ENCODE measurements around the gene MAGI2.
A peak's percentile ranks its signal among the peaks of the same experiment; 100 is the strongest.

MAGI2 gene

DNA sequence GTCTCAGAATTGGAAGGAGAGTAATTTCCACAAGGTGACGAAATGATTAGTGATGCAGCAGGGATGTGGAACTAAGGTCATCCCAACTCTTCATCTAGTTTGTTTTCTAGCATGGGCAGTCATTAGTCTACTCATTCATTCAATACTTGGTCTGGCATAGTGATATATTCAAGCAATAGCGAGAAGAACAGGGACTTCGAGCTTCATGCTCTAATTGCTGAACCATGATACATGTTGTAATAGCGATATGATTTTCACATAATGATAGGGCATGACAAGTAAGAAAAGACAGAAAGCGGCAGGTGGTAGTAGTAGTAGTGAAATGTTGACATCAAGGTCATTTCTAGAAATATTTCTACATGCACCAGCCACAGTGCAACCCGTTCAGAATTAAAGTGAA, 1002.8 kb downstream of the MAGI2 start:
- no peak for DNase-seq

DNA sequence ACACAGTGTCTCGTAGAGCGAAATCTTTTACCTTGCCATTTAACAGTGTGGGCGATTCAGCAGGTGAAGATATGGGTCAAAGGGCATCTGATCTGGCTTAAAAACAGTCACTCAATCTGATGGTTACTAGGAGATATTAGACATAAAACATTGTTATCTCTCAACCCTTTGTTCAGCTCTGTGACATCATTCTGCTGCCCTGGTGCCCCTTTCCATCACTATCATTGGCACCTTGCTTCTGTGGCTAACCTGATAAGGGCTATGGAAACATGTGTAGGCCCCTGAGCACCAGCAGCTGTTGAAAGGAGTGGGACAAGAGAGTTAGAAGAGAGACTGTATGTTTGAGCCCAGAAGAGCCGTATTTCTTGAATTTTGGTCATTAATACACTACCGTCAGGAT, 1004.6 kb downstream of the MAGI2 start:
- DNase-seq = no peak

DNA sequence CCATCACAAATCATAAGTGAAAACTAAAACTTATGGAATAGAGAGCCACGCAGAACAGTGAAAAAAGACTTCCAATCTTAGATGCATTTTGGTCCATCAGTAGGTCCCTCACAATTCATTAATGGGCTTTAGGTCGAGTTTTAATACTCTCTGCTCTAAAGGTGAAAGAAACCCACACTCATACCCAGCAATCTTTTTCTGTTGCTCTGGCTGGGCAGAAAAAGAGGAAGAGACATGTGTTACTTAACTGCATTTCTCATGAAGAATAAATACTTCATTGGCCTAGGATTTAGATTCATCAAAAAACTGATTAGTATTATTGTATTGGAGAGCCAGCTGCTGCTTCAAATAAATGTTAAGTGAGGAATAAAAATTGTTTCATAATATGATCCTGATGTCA, 1009.2 kb downstream of the MAGI2 start:
- DNase-seq = no peak

DNA sequence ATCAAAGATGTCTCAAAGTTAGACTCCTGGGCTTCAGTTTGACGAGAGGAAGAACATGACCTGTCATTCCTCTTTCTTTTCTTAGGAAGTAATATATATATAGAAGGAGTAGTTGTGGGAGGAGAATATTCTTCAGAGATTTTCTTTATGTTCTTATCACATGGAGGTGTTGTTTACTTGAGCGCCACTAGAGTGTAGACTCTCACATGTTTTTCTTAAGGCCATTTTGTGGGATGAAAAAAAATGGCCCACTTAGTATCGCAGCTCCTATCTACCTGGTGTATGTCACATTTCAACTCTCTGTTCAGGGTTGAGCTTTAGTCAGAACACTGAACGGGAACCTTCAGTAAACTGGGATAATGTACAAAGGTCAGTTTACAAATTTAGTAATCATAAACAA, 1009.7 kb downstream of the MAGI2 start:
- DNase-seq = no peak

DNA sequence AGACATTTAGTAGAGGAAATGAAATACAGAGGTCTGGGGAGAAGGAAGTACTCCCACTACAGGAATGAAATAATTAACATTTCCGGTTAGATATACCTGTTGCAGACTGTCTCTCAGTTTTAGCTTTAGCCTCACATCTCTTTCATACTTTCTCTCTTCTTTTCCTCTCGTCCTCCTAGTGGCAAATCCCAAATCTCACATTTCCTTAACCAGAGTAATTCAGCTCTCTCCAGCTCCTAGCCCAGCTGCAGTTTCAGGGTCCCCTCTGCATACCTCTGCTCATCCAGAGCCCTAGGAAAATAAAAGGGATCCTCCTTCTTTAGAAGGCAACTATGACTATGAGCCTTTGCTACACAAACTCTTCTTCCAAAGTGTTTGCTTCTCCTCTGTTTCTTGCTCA, 1011.7 kb downstream of the MAGI2 start:
- no peak for DNase-seq

DNA sequence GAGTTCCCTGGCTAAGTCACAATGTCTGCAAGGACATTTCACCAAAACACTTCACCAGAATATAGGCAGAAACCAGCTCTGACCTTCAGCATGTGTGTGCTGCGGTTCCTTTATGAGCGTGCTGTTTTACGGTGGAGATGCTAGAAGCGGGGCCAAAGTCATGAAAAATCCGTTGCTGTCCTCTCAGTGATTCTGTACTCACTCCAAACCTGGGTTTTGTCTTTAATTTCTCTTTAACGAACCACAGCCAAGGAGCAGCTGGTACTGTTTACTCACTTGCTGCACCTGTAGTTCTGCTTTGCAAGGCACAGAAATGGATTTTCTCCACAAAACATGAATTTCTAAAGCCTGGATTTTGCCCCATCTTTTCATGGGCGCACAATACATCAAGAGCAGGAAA, 1015.0 kb downstream of the MAGI2 start:
- DNase-seq = no peak

DNA sequence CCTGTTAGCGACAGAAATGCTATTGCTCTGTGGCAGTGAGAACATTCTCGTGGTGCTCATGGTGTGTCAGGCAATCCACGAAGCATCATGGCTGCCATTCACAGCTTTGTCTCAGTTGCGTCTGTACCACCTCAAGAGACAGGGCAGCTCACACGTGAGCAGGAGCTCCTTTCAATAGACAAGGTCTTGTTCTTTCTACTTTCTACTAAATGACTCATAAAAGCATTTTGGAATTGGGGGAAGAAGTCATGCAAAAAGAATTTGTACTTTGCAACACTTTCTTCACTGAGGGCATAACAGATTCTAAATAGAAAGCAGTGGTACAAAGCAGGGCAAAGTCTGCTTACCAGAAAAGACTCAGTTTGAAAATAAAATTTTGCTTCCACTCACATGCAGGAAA, 1016.3 kb downstream of the MAGI2 start:
- no peak for DNase-seq

DNA sequence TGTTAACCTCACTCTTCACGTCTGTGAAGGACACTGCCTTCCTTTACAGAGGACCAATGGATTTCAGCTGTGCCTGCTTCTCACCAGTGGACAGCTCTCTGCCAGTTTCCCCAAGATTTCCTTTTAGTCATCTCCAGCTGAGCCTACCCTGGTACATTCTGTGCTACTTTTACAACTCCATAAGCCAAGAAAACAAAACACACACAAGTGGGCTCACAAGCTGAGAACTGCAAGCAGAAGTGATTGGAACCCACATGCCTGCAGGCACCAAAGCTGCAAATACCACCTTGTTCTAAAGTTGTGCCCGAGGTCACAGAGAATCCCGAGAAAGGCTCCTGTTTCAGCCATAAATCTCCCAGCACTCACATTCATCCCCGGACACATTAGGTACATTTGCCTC, 1018.1 kb downstream of the MAGI2 start:
- no peak for DNase-seq

DNA sequence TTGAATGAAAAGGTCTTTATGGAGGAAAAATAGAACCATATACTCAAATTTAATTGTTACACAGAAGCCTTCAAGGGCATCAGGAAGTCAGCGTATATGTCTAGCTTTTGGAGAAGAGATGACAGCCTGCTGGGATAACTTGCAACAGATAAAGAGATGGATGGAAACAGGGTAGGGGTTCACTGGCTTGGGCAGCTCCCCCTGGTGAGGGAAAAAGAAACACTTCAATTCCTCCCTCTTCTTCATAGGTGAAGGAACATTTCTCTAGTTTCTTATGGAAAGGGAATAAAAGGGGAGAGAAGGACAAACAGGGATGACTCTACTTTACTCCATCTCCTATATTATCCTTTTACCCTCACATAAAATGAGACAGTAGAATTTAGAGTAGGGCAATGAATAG, 1019.2 kb downstream of the MAGI2 start:
- no peak for DNase-seq

DNA sequence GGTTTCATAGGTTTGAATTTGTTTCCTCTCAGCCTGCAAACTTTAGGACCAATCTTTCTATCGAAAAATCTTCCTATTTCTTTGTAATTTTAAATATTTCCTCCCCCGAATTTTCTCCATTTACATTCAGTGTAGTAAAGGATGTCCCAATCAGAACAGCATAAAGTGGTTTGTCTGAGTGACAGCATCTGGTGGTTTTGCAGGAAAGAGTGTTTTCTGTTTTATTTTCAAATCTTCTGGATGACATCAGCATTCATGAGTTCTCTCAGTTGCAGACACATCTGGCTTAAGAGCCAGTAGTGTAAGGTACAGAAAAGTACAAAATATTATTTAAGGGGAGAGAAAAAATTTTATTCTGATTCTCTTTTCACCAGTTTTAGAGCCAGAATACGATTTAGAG, 1020.0 kb downstream of the MAGI2 start:
- DNase-seq = no peak

DNA sequence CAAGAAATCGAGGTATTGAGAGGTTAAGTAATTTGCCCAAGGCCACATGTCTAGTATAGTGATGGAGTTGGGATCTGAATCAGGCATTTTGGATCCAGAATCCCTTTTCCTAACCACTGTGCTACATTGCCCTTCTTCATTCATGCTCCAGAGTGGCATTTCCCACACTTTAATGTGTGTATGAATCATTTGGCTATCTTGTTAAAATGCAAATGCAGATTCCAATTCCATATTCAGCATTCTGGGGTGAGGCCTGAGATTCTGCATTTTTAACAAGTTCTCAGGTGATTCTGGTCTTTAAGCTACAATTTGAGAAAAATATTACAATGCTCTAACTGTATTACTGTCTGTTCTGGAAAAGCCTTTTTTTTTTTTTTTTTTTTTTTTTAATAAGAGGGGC, 1023.6 kb downstream of the MAGI2 start:
- DNase-seq = no peak

DNA sequence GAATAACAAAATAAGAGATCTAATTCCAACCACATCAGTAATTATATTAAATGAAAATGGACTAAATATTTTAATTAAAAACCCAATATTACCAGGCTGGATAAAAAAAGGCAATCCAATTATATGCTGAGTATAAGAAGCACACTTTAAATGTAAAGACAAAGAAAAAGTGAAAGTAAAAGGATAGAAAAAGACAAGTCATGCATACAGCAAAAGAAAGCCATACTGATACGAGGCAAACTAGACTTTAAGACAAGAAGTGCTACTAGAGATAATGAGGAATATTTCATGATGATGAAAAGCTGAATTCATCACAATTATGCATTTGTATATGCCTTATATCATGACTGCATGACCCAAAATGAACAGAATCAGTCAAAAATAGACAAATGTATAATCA, 1026.3 kb downstream of the MAGI2 start:
- peak in 1 of 5 experiments; percentile 2 for DNase-seq

DNA sequence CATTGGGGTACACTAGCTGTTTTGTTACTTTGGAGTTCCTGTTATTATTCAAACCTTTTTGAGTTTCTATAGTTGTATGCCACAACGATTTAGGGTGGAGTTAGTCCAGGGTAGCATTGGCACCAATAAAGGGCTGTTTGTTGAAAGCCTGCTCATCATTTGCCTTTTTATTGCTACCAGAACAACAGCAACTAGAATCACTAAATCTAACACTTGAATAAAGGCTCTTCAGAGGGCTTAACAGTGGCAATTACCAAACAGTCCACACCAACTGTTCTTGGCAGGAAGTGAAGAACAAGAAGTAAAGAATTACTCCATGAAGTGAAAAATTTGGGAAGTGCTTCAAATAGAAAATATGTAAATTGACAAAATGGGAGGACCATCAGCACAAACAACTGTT, 1033.5 kb downstream of the MAGI2 start:
- no peak for DNase-seq

DNA sequence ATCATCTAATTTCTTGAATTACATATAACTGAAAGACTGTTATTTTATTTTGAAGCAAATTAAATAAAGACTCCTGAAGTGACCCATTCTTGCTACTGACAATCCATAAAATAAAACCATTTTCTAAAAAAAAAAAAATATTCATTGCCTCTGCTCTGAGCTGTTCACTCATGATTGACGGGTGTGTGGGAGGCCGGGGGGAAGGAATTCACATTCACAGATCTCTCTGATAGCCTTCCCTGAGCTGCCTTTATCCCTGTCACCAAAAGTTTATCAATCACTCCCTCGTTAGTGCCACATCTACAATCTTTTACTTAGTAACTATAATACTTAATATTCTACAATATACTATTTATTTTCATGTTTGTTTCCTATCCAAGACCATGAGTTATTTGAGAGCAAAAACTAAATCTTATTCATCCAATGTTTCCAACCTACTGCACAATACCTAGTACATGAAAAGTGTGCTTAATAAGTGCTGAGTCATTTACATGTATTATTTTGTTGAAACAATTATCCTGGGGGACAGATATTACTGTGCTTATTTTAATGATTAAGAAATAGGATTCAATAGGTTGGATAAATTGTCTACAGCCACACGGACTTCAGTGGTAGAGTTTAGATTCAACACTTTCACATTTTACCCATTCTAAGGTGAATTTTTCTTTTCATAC, 1036.2 kb downstream of the MAGI2 start:
- DNase-seq = no peak

DNA sequence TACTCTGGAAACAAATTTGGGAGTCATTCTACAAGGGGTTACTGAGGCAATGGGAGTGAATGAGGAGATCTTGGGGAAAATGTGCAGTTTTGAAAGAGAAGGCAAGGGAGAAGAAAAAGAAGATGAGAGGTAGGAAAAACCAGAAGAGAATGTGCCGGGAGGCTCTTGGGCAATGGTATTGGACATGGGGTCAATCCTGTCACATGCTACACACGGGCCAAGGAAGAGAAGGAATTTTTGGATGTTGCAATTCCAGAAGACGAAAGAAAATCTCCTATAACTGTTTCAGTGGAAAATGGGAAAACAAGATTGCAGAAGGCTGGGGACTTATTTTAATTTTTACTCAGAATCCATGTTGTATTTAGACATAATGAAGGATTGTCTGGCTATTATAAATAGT, 1039.9 kb downstream of the MAGI2 start:
- DNase-seq = no peak

DNA sequence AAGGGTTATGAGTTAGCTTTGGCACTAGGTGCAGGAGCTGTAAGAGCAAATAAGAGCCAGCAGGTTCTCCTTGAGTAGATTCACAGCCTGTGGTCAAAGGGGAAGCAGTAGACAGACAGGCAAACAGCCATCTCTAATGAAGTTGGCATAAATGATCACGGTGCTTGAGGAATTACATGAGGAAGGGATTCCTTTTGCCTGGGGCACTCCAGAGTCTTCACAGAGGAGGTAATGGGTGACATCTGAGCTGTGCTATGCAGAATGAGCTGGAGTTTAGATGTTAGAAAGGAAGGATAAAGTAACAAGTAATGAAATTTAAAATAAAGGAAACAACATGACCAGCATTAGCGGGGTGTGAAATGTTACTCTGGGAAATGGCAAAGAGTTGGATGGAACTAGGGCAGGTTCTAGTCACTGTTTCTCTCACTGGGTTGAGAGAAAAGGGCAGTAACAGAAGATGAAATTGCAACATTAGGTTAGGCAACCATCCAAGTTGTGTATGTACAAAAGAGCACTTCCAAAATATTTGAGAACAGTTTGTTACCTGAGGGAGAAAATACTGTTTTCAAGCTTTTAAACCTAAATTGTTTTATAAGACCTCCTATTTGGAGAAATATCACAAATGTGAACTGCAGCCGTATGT, 1041.1 kb downstream of the MAGI2 start:
- DNase-seq = no peak

DNA sequence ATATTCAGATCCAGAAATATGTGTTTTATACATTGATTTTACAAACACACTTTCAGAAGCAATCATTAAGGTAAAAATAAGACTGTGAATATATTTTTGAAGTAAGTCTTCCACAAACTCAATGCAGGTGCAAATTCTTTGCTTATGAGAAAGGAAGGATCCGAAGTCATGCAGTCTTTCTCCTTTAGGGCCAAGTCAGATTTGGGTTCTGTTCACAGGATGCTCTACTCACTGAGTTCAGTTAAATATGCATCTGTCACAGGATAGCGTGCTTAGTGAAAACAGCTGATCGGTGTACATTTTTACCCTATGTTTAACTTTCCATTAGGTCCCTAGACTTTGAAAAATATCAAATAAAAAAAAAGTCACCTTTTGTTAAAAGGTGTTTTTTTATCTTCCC, 1046.4 kb downstream of the MAGI2 start:
- no peak for DNase-seq

DNA sequence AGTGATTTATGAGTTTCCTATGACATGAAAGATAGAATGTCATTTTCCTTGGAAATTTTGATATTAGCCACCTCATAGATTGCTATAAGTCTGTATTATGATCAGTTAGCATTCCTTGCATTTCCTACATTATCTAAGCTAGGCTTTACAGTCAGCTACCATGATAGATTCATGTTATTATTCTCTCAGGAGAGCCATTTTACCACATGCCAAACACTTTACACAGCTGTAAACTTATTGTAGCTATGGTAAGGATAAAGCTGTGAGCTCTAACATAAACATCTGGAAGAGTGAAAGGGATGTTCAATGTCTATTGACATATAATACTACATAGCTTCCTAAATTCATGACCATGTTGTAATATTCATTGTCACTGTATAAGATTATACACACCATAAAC, 1046.9 kb downstream of the MAGI2 start:
- DNase-seq = no peak

DNA sequence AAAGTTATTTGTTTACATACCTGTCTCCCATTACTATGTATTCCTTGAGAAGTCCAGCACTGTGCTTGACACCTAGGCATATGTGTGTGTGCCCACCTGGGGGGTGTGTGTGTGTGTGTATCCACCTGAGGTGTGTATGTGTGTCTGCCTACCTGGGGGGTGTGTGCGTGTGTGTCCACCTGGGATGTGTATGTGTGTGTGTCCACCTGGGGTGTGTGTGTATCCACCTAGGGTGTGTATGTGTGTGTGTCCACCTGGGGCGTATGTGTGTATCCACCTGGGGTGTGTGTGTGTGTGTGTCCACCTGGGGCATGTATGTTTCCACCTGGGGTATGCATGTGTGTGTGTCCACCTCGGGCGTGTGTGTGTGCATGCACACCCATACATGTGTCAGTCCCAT, 1051.4 kb downstream of the MAGI2 start:
- no peak for DNase-seq

DNA sequence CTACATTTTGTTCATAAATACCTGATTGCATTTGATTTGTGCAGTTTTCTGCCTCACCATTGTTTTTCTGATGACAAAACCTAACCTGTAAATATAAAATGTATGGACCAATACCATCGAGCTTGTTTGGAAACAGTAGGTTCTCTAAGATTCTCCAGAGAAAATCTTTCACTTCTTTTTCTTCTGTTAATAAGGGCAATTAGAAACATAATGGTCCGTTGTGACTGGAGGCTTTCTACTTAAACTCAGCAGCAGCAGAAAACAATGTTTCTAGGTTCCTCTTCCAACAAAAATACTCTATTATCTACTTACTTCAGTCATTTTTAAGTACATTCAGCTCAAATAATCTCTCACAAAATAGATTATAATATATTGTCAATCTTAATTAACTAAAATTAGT, 1053.4 kb downstream of the MAGI2 start:
- no peak for DNase-seq

DNA sequence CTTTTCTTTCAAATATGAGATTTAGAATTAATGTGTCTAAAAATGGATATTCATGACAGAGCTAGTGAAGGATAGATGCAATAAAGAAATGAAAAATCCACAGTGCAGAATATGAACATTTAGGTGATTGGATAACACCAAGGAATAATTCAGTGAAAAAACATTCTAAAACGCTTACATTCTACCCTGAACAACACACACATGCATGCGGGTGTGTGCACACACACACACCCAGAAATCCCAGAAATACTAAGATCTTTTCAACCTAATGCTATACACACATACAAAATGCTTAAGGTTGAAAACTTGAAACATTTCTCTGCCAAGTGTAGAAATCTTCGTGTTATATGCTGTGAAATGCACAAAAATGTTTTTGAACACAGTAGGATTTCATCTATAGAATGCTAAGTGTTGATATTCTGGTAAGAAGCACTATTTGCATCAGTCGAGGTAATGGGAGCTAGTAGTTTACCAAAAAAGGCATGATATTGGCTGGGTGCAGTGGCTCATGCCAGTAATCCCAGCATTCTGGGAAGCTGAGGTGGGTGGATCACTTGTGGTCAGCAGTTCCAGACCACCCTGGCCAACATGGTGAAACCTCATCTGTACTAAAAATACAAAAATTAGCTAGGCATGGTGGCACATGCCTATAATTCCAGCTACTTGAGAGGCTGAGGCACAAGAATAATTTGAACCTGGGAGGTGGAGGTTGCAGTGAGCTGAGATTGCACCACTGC, 1054.3 kb downstream of the MAGI2 start:
- no peak for DNase-seq

DNA sequence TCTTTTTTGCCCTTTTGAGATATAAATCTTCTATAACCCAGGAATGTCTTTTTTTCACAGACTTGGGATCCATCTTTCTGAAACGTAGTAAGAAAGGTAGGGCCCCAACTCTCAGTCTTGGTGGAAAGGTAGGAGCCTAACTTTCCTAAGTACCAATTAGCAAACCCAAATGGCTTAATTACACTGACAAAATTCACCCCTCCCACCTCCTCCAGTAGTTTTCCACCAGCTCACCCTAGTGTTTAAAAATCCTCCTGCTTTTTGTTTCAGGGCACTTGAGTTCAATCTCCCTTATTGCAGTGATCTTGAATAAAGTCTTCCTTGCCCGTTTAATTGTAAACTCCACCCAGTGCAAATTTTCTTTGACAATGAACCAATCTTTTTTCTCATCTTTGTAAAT, 1054.9 kb downstream of the MAGI2 start:
- no peak for DNase-seq

DNA sequence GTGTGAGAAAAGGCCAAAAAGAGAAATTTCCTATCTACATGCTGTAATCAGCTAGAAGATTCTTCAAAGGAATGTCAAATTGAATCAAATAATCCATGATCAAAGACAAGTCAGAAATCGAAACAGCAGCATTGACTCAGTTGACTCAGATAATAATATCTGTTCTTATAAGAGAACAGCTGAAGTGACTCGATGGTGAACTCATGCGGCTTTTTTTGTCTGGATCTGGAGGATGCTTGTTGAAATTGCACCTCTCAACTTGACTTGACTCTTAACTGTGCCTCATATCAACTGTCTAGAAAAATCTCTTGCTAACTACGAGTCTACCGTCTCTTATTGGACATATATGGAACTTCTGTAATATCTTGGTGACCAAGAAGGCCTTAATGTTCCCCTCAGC, 1055.4 kb downstream of the MAGI2 start:
- DNase-seq = no peak

DNA sequence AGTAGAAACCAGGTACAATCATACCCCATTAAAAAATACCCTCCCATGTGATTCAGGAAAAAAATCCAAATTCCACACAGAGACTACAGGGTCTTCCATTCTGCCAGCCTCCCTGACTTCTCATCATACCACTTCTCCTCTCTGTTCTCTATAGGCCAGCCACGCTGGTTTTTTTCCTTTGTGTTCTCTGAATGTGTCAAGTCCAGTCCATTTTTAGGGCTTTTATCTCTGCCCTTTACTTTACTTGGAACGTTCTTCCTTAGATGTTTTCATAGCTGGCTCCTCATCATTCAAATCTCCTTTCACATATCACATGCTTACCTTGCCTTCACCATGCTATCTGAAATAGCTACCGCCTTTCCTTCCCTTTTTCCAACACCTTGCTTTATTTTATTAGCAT, 1057.3 kb downstream of the MAGI2 start:
- no peak for DNase-seq
